ENCODE results near the gene CCDC102A.

DNA sequence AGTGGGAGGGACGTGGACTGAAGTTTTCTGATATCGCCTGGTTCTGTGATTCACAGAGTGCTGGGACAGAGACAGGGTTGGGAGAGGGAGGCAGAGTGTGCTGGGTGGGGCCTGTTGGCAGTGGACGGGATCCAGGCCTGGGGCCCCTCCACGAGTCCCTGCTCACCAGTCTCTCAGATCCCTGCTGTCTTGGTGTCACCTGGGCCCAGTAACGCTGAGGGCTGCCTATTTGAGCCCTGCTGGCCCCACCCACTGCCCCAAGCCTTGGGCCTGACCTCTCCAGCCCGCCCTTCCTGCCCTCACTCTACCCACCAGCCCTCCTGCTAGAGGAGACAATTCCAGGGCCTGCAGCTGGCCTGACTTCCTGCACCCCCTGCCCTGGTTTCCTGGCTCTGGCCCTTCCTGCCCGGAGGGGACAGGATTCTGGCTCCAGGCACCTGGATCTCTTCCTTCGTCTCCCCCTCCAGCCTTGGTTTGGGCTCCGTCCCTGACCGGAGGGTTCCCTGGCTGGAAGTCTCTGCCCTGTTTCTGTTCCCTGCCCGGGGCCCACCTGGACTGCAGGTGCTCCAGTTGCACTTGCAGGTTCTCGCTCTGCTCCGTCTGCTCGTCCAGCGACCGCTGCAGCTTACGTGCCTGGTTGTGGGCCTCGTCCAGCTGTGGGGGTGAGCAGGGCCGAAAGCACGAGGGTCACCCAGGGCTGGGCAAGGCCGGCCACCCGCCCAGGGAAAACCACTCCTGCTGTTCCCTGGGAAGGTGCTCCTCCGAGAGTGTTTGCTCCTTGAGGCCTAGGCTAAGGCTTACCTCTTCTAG, 21.4 kb downstream of the CCDC102A start:
- TF ChIP-seq CTCF (conservative IDR thresholded peaks at IDR 0.05 in 1 of 2, IDR thresholded peaks at IDR 0.05 in 1 of 2; ENCODE audit: extremely low read depth in 1 of 2, insufficient read depth in 1 of 2, low read depth in 1 of 2, low read length in 2 of 2) (no peak), EZH2 (IDR thresholded peaks at IDR 0.05; ENCODE audit: borderline replicate concordance, low read length) (no peak)

Data from mammary epithelial cell (primary cell).